ENCODE measurements around the gene ACOD1. TPM values are rescaled to one million over a fixed set of nuclear protein-coding genes. Genes with fewer than 3 reads are reported as not detected.

ACOD1 gene
- total and polyA plus RNA-seq, 9 donors: not detected

DNA sequence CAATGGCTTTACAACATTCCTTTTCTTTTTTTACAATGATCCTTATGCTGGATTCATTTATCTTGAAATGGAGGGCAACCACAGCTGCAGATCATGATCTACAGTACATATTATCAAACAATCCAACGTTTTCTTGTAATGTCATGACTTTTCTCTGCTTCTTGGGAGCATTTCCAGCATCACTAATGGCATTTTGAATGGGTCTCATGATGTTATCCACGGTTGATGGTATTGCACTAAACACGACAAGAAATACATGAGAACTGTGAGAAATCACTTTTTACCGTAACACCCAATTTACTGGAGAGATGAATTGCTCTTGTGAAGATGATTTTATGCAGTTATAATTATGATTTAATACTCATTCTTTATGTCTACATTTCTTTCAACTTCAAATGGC, 16.2 kb upstream of the ACOD1 start:
- intact Hi-C loops (cut with DNase I): no loop called here
- 72 to 79% (median 77%) methylated on average over 4 of the region's 4 CpGs for WGBS, 3 donors
- H3K27ac ChIP-seq: no peak overlapping the region
- no peaks in the 10 kb centered on the region for H3K36me3 ChIP-seq
- H3K27me3 ChIP-seq: no peaks in the 10 kb centered on the region
- H3K4me3 ChIP-seq: no peak overlapping the region
- no peak for DNase-seq
- no peak for TF ChIP-seq POLR2A (IDR thresholded peaks at IDR 0.05)
- TF ChIP-seq, protein P1, sequence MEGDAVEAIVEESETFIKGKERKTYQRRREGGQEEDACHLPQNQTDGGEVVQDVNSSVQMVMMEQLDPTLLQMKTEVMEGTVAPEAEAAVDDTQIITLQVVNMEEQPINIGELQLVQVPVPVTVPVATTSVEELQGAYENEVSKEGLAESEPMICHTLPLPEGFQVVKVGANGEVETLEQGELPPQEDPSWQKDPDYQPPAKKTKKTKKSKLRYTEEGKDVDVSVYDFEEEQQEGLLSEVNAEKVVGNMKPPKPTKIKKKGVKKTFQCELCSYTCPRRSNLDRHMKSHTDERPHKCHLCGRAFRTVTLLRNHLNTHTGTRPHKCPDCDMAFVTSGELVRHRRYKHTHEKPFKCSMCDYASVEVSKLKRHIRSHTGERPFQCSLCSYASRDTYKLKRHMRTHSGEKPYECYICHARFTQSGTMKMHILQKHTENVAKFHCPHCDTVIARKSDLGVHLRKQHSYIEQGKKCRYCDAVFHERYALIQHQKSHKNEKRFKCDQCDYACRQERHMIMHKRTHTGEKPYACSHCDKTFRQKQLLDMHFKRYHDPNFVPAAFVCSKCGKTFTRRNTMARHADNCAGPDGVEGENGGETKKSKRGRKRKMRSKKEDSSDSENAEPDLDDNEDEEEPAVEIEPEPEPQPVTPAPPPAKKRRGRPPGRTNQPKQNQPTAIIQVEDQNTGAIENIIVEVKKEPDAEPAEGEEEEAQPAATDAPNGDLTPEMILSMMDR (IDR thresholded peaks at IDR 0.05): no peak
- no peaks in the 10 kb centered on the region for H3K9me3 ChIP-seq
- H3K4me1 ChIP-seq (ENCODE audit: insufficient read depth): no peaks in the 10 kb centered on the region

DNA sequence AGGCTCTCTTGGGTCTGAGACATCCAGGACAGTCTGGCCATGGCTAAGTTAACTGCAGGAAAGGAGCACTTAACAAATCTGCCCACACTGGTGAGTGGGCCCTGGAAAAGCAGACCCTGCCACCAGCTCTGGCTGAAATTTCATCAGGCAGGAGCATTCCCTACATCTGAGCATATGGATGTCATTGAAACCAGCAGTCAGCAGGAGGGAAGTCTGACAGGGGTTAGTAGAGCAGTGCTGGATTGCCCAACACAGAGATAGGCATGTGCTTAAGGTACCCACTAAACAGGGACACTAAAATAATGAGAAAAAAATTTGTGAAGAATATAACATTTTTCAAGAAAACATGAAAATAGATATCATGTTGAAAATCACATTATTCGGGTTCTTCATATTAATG, 13.6 kb upstream of the ACOD1 start:
- DNase-seq: no peak
- Histone ChIP-seq H3K4me3 (no peak overlapping the region), H3K4me1 (ENCODE audit: insufficient read depth) (no peaks in the 10 kb centered on the region), H3K36me3 (no peaks in the 10 kb centered on the region), H3K9me3 (no peaks in the 10 kb centered on the region), H3K27me3 (no peaks in the 10 kb centered on the region), H3K27ac (no peak overlapping the region)
- TF ChIP-seq EP300 (IDR thresholded peaks at IDR 0.05) (no peak), POLR2A (IDR thresholded peaks at IDR 0.05) (no peak)
- TF ChIP-seq, protein P1 (IDR thresholded peaks at IDR 0.05): no peak
- intact Hi-C loops (cut with DNase I): no loop called here
- WGBS, 3 donors: 85 to 100% (median 94%) methylated on average over 1 of the region's 1 CpG

DNA sequence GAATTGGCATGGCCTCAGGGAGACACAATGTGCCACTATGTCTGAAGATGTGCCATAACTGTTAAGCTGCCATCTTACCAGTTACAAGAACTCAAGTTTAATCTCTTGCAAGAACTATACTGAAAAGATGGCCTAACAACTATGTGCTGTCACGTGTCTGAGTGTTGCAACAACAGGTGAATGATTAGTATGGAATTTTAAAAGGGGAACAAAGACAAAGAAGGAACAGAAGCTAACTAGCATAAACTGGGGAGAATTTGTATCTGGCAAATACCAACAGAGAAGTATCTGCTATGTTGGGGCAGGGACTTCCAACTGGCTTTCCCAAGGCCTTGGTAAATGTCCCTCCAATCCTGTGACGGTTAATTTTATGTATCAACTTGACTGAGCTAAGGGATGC, 11.5 kb upstream of the ACOD1 start:
- H3K9me3 ChIP-seq: no peaks in the 10 kb centered on the region
- intact Hi-C loops (cut with DNase I): no loop called here
- no peak overlapping the region for H3K27ac ChIP-seq
- WGBS, 3 donors: 92 to 95% (median 93%) methylated on average over 2 of the region's 2 CpGs
- no peaks in the 10 kb centered on the region for H3K4me1 ChIP-seq (ENCODE audit: insufficient read depth)
- H3K4me3 ChIP-seq: no peak overlapping the region
- no peak for TF ChIP-seq POLR2A (IDR thresholded peaks at IDR 0.05)
- TF ChIP-seq, protein P1 (IDR thresholded peaks at IDR 0.05): no peak
- no peak for TF ChIP-seq EP300 (IDR thresholded peaks at IDR 0.05)
- no peaks in the 10 kb centered on the region for H3K27me3 ChIP-seq
- DNase-seq: no peak
- no peaks in the 10 kb centered on the region for H3K36me3 ChIP-seq

DNA sequence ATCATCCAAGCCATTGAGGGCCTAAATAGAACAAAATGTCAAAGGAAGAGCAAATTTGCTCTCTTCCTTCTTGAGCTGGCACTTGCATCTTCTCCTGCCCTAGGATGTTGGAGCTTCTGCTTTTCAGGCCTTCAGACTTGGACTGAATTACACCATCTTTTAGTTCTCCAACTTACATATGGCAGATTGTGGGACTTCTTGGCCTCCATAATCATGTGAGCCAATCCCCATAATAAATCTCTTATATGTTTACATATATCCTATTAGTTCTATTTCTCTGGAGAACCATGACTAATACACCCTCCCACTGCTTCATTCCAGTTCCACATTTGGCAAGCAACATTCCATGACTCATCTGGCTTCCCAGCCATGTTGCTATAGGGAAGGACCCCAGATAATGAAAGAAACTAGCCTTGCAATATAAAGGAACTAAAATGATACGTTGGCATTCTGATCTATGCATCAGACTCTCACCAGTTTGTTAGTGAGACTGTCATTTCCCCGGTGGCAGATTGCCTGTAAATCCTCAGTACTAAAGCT, 11.0 kb upstream of the ACOD1 start:
- H3K4me1 ChIP-seq (ENCODE audit: insufficient read depth): no peaks in the 10 kb centered on the region
- 41 to 59% (median 55%) methylated on average over 2 of the region's 2 CpGs for WGBS, 3 donors
- H3K36me3 ChIP-seq: no peaks in the 10 kb centered on the region
- TF ChIP-seq, protein P1 (IDR thresholded peaks at IDR 0.05): no peak
- TF ChIP-seq POLR2A (IDR thresholded peaks at IDR 0.05) (no peak), EP300 (IDR thresholded peaks at IDR 0.05) (no peak)
- H3K27ac ChIP-seq: no peak overlapping the region
- no peaks in the 10 kb centered on the region for H3K9me3 ChIP-seq
- DNase-seq: no peak
- no peak overlapping the region for H3K4me3 ChIP-seq
- no peaks in the 10 kb centered on the region for H3K27me3 ChIP-seq
- intact Hi-C loops (cut with DNase I): no loop called here
